Raji (cell line): ENCODE data around the gene KLHL26.

Experiments
- POLR2A ChIP-seq: IDR thresholded peaks from 2 replicates; pipeline ENCODE4 v1.6.1; 2011; ENCODE audit warnings: low read depth, low read length, control low read depth; ENCODE audit not compliant: insufficient read depth

The KLHL26 gene

DNA sequence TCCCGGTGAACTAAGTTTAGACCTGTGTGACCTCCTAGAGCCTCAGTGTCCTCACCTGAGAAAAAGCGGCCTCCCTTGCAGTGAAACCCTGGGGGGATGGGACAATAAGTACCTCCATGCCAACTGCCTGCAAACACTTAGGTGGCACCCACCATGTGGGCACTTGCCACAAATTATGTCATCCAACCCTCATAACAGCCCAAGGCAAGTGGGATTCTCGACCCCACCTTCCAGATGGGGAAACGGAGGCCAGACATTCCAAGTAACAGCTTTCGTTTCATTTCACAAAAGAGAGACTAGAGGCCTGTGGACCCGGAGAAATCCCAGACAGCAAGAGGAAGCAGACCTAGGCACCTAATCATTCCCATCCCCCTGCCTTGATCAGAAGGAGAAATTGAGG lies 41.4 kb upstream of the KLHL26 start:
- TF ChIP-seq POLR2A: no peak

GRCh38 chr19:18596752-18597157 lies 40.1 kb upstream of the KLHL26 start:
- TF ChIP-seq POLR2A: no peak

- TF ChIP-seq POLR2A: no peak
Measured at GRCh38 chr19:18597809-18598660, 38.8 kb upstream of the KLHL26 start.

- TF ChIP-seq POLR2A: no peak
Measured at GRCh38 chr19:18599485-18599884, 37.3 kb upstream of the KLHL26 start.

GRCh38 chr19:18601875-18602274 lies 35.0 kb upstream of the KLHL26 start:
- TF ChIP-seq POLR2A: no peak

GRCh38 chr19:18603255-18603957 lies 33.4 kb upstream of the KLHL26 start:
- no peak for TF ChIP-seq POLR2A

DNA sequence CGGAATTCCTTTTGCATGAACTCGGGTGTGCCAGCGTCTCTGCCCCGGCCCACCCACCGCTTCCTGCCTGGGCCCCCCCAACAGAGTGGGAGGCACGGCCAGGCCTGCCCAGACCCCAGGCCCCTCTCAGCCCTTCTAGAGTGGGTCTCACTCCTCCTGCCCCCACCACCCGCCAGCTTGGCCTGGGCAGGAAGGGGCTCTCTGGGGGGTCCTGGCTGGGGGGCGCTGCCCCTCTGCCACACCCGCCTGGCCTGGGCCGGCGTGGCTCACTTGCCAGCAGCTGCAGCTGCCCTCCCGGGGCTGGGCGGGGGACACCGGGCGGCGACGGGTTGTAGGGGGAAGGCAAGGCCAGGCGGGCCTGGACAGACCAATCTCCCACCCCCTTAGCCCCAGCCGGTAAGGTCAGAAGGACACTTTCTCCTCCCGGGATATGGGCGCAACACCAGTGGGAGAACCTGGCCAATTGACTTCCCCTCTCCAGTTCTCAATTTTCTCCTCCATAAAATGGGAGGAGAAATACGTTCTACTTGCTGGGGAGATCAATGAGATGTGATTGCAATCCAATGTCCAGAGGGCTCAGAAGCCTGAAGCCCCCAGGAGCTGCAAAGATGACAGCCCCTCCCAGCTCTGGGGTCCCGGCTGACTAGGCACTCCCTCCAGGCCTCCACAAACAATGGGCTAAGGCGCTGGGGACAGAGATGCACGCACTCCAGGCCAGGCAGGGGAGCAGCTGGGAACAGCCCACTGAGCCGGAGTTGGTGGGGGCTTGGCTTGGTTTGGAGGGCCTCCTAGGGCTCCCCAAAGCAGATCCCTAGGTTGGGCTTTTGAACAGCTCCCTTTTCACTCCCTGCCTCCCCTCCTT lies 32.6 kb upstream of the KLHL26 start:
- TF ChIP-seq POLR2A: no peak

GRCh38 chr19:18604820-18605159 lies 32.0 kb upstream of the KLHL26 start:
- TF ChIP-seq POLR2A: no peak

DNA sequence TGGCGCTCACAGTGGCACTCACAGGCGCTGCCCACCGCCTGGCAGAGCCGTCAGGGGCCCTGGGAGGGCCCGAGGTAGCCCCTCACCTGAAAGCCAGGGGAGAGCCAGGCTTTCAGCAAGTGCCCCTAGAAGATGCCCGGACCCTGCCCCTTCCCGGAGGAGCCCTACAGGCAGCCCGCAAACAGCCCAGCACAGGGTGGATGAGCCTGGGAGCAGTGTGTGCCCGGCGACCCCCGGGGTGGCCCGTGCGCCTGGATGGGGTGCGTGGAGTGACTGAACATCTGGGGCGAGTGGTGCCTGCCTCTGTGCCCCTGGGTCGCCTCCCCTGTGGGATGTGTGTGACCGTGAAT lies 31.7 kb upstream of the KLHL26 start:
- no peak for TF ChIP-seq POLR2A

- no peak for TF ChIP-seq POLR2A
Measured at GRCh38 chr19:18605546-18606280, 31.1 kb upstream of the KLHL26 start.

- no peak for TF ChIP-seq POLR2A
Measured at GRCh38 chr19:18606281-18607225, 30.3 kb upstream of the KLHL26 start, which contains the start of gene CRLF1. Gene CRLF1, minus strand, starts transcription at chr19:18606799. Its CDS starts 143 bp downstream, at chr19:18606656.

DNA sequence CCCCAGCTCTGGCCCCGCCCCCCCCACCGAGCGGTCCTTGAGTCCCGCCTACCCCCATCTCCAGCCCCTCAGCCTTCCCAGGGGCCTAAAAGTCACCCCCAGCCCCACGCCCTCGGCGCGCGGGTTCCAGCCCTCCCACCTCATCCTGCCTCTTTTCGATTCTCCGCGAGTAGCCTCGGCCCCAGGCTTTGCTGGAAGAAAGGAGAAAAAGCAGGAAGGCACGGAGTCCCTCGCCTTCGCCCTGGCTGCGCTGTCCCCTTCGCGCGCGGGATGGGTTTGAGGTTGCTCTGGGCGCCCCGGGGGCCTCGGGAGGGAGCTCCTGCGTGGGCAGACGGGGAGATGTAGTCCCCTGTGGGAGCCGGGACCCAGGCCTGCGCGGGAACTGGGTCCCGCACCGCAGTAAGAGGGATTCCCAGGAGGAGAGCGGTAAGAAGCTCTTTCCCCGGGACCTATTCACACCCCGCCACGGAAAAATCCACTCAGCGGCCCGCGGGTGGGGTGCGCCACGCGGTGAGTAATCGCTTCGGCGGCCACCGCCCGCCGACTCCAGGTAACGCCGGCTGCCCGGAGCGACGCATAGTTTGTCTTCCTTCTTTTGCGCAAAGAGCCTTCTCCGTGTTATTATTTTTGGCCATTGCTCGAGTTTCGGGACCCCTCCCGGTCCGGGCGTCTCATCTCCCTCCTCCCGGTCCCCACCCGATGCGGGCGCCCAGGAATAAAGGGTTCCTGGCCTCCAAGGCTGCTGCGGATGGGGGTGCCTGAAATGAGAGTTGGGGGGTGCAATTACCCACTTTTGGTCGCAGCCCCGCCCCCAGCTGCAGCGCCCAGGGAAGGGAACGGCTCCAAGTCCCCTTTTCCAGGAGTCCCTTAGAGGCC lies 29.4 kb upstream of the KLHL26 start:
- TF ChIP-seq POLR2A: no peak
